DND-41 (cell line): Measurements from ENCODE around the gene DDX39B.

Source experiments
- EZH2 ChIP-seq: IDR thresholded peaks from 3 replicates; pipeline ENCODE4 v1.6.1; 2012; ENCODE audit warnings: borderline replicate concordance, low read depth, mild to moderate bottlenecking, moderate library complexity, low read length, inconsistent platforms; ENCODE audit not compliant: severe bottlenecking
- TF ChIP-seq, protein P1 (sequence below): IDR thresholded peaks from 2 replicates; pipeline ENCODE4 v1.5.1; 2012; ENCODE audit warnings: borderline replicate concordance, low read length, moderate library complexity, mild to moderate bottlenecking; ENCODE audit not compliant: poor library complexity, severe bottlenecking; ENCODE audit errors: extremely low read depth

DNA sequence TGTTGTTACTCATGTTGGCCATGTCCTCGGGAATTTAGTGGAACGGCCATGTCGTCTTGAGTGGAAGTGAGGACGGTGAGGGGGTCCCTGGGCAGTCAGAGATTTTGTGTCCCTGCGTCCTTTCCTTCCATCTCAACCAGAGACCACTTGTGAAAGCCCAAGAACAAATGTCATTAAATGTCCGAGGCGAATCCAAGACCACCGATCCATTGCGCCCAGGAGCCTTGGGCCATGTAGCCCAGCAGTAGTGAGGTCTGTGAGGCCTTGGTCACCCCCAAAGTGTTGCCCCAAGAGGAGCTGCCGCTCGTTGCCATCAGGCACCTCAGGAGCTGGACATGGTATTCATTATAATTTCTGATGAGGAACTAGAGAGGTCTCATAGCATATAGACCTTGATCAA is 61.2 kb downstream of the DDX39B start:
- TF ChIP-seq, protein P1, sequence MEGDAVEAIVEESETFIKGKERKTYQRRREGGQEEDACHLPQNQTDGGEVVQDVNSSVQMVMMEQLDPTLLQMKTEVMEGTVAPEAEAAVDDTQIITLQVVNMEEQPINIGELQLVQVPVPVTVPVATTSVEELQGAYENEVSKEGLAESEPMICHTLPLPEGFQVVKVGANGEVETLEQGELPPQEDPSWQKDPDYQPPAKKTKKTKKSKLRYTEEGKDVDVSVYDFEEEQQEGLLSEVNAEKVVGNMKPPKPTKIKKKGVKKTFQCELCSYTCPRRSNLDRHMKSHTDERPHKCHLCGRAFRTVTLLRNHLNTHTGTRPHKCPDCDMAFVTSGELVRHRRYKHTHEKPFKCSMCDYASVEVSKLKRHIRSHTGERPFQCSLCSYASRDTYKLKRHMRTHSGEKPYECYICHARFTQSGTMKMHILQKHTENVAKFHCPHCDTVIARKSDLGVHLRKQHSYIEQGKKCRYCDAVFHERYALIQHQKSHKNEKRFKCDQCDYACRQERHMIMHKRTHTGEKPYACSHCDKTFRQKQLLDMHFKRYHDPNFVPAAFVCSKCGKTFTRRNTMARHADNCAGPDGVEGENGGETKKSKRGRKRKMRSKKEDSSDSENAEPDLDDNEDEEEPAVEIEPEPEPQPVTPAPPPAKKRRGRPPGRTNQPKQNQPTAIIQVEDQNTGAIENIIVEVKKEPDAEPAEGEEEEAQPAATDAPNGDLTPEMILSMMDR: no peak
- no peak for TF ChIP-seq EZH2
